GM19397 (cell line): ENCODE results near the gene TBX10.

Experiments
- ATAC-seq: cut with Tn5 transposase; IDR thresholded peaks from one replicate; pipeline ENCODE4 v1.9.1; 2021; ENCODE audit warnings: mild to moderate bottlenecking, moderate library complexity; ENCODE audit not compliant: unreplicated experiment

The TBX10 gene

GRCh38 chr11:67617243-67617953 is 22.2 kb downstream of the TBX10 start:
- ATAC-seq, result no peak

GRCh38 chr11:67616431-67617242 is 22.9 kb downstream of the TBX10 start:
- no peak for ATAC-seq

- no peak for ATAC-seq
Observed at GRCh38 chr11:67615728-67616430, 23.7 kb downstream of the TBX10 start.

DNA sequence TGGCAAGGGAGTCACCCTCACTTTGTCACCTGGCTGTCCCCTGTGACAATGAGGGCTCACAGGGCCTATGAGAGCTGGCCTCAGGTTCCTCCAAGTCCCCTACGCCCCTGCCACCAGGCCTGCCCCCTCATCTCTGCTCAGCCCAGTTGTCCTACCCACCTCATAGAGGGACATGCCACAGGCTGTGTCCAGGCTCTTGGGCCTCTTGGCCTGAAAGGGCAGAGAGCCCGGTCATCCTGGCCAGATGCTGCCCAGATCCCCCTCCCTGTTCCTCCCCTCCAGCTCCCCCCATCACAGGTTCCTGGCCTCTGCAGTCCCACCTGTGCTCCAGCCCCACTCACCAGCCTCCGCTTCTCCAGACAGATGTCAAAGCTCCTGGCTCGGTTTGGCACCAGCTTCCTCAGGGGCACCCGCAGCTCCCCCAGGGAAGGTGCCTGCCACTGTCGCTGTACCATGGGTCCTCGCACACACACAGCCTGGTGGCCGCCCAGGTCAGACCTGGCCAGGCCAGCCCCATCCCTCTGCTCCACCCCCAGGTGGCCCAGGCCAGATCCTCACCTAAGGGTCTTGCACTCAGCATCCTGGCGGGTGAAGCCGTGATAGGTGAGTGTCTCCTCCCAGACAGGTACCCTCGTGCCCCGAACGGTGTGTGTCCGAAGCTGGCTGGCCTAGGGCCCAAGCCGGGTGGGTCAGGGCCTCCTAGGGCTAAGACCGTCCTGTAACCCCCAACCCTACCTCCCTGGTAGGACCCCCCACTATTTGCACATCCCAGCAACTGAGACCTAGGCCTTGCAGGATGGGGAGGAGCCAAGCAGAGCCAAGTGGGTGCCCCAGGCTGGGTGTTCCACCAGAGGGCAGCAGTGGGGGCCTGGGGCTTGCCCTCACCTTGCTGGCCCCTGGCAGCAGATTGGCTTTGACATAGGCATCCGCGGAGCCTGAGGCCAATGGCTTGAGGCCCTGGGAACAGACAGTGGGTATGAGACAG is 24.5 kb downstream of the TBX10 start:
- ATAC-seq, result no peak

GRCh38 chr11:67613960-67614715 is 25.4 kb downstream of the TBX10 start:
- ATAC-seq, result peak; percentile 85

GRCh38 chr11:67613313-67613959 is 26.1 kb downstream of the TBX10 start:
- no peak for ATAC-seq

DNA sequence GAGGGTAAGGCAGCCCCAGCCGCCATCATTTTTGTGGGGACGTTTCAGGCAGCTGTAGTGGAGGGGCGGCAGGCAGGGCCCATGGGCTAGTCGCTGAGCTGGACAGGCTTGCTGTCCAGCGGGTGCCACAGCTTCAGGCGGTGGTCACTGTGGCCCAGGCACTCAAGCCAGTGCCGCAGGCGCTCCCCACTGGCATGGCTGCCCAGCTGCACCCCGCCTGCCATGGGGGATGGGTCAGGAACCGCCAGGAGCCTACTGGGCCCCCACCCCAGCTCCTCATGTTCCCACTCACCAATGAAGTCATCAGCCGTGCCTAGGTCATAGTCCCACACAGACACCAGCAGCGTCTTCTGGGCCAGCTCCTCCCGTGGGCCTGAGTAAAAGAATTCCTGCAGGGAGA is 26.8 kb downstream of the TBX10 start:
- no peak for ATAC-seq

DNA sequence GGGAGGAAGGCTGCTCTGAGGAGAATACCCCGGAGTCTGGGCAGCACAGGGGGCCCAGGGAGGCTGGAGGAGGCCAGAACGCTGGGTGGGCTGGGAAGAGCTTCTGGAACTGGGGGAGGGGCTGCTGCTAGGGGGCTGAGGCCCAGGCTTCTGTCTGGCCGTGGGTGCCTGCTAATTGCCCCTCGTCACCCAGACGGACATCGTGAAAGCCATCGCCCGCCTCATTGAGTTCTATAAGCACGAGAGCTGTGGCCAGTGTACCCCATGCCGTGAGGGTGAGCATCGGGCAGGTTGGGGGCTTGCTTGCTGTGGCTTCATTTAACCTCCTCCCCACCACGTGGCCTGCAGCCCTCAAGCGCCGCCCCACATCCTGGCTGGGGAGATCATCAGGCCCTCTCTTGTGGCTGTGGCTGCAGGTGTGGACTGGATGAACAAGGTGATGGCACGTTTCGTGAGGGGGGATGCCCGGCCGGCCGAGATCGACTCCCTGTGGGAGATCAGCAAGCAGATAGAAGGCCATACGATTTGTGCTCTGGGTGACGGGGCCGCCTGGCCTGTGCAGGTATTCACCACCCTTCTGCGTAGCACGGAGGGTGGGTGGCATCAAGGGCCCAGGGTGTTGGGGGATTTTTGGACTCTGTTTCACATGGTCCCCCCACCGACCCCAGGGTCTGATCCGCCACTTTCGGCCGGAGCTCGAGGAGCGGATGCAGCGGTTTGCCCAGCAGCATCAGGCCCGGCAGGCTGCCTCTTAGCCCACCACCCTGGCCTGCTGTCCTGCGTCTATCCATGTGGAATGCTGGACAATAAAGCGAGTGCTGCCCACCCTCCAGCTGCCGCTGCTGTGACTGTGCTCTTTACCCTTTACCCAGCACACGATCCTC is 27.6 kb downstream of the TBX10 start:
- no peak for ATAC-seq

GRCh38 chr11:67611165-67611564 is 28.4 kb downstream of the TBX10 start:
- no peak for ATAC-seq

DNA sequence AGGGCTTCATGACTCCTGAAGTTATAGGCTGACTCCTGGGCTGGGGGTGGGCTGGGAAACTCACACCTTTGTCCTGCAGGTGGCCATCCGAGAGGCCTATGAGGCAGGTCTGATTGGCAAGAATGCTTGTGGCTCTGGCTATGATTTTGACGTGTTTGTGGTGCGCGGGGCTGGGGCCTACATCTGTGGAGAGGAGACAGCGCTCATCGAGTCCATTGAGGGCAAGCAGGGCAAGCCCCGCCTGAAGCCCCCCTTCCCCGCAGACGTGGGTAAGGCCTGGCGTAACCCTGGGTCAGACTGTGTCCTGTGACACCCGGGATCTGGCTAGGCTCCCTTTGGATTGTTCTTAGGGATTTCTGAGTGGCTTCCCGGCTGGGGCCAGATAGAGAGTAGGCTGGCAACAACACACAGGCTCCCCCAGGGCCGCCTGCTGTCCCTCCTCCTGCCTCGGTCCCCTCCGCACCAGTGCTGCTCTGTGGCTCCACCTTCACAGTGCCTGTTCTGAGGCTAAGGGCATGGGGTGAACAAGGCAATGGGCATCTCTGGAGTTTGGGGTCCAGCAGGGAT is 29.2 kb downstream of the TBX10 start:
- ATAC-seq, result no peak

GRCh38 chr11:67609316-67609715 is 30.2 kb downstream of the TBX10 start:
- ATAC-seq, result no peak

- no peak for ATAC-seq
Observed at GRCh38 chr11:67608486-67608885, 31.1 kb downstream of the TBX10 start.

DNA sequence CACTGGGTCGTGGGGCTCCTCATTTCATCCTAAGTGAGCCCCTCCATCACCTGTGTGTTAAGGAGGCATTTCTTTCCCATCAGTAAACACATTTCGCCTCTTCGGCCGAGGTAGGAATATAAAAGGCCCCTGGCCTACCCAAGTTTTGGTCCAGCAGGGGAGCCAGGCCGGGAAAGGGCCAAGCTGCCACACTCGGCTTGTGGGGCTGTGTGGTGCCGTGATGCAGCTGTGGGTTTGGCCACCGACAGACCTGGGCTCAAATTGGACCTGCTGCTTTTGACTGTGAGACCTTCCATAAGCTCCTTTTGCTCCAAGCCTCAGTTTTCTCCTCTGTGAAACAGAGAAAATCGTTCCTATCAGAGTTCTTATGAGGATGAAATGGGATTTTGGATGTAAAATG is 32.1 kb downstream of the TBX10 start:
- no peak for ATAC-seq

- peak; percentile 94 for ATAC-seq
Observed at GRCh38 chr11:67606492-67607295, 32.9 kb downstream of the TBX10 start, which contains the start of gene NDUFV1. NDUFV1 (plus strand) TSS chr11:67606936; CDS start chr11:67607005, 69 bp downstream.

- no peak for ATAC-seq
Observed at GRCh38 chr11:67606093-67606491, 33.5 kb downstream of the TBX10 start.

DNA sequence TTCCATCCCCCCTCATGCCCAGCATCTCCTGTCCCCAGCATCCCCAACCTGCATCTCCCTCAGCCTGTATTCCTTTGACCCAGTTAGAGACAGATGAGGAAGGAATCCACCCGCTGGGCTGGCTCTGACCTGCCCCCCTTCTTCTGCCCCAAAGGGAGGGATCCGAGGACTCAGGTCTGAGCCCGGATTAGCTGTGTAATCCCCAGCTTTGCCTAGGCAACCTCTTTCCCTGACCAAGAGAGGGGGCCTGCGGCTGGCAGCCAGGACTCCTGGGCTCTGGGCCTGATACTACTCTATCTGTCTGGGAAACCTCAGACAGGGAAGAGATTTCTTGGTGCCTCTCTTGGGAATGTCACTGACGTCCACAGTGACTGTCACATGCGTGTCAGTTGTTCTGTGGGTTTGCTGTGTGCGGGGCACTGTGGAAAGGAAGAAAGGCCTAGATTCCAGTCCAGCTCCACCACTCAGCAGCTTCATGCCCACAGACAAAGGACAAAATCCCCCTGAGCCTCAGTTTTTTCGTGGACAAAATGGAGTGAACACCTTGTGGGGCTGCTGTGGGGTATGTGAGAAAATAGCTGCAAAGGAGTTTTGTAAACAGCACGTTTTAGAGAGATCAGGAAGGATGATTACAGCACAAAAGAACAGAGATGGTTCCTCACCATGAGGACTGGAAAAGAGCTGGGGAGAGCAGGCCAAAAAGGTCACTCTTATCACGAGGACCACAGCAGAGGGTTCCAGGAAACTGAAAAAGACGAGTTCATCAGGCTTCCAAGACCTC is 34.1 kb downstream of the TBX10 start:
- ATAC-seq, result no peak
